ENCODE measurements around the gene CALHM4. TPM values are rescaled to one million over a fixed set of nuclear protein-coding genes. Genes with fewer than 3 reads are reported as not detected.

Gene CALHM4
- total RNA-seq, 3 donors from 2014 or later: not detected

DNA sequence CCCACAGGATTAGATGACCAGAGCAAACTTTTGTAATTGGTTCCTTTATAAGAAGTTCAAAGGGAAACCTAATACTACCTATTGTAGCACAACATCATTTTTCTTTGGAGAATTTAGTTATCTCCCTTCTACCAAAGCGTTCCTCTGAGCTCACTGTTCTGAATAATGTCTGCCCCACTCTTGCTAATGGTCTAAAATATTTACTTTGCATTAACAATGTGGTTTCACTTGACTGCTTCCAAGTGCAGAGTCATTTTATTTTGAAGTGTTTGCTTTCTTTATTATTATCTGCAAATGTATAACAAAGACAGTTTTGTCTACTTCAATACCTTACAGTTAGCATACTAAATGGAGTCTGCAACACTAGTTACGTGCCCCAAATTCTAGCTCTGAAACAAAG lies 23.1 kb upstream of the CALHM4 start:
- Histone ChIP-seq H3K36me3 (ENCODE audit: low read depth) (no peaks in the 10 kb centered on the region), H3K4me3 (no peak overlapping the region), H3K9me3 (no peaks in the 10 kb centered on the region), H3K4me1 (ENCODE audit: low read depth) (no peaks in the 10 kb centered on the region)
- ATAC-seq: no peak
- intact Hi-C loops (cut with DNase I, micrococcal nuclease): loop anchor here (5.0 to 10.0 kb wide), 2 partner anchors 243 to 246 kb away; no protein-coding TSS in a partner anchor
- DNase-seq: no peak
- TF ChIP-seq, protein P1, sequence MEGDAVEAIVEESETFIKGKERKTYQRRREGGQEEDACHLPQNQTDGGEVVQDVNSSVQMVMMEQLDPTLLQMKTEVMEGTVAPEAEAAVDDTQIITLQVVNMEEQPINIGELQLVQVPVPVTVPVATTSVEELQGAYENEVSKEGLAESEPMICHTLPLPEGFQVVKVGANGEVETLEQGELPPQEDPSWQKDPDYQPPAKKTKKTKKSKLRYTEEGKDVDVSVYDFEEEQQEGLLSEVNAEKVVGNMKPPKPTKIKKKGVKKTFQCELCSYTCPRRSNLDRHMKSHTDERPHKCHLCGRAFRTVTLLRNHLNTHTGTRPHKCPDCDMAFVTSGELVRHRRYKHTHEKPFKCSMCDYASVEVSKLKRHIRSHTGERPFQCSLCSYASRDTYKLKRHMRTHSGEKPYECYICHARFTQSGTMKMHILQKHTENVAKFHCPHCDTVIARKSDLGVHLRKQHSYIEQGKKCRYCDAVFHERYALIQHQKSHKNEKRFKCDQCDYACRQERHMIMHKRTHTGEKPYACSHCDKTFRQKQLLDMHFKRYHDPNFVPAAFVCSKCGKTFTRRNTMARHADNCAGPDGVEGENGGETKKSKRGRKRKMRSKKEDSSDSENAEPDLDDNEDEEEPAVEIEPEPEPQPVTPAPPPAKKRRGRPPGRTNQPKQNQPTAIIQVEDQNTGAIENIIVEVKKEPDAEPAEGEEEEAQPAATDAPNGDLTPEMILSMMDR (IDR thresholded peaks at IDR 0.05): no peak

DNA sequence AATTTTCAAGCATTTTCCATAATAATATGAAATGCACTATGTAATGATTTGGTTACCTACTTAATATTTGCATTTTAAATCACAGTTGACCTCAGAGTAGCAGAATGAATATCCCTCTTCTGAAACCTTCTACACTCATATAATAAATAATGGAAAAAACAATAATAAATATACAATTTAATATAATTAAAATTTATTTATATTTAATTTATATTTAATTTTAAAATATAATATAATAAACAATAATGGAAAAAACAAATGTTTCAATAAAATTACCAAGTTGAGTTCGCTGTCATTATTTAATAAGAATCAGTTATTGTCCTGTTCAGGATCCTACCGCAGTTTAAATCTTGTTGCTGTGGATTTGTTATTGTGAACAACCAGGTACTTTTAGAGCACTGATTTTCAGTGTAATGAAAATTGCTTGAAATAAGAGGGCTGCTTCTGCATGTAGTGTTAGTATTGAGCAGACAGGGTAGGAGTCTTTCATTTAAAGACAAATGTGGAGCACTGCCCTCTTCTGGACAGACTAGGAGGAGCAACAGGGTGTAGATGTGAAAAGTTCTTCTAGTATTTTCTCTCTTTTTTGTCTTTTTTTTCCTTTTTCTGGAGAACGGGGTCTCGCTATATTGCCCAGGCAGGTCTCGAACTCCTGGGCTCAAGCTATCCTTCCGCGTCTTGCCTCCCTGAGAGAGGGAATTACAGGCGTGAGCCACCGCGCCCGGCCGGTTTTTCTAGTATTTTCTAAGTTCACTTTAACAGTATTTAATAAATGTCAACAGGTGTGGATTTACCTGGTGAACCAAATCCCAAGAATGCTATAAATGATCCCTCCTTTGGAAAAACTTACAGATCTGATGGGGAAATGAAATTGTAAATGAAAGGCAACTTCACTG lies 21.6 kb upstream of the CALHM4 start:
- Histone ChIP-seq H3K36me3 (ENCODE audit: low read depth) (no peaks in the 10 kb centered on the region), H3K4me3 (no peak overlapping the region), H3K9me3 (no peaks in the 10 kb centered on the region), H3K4me1 (ENCODE audit: low read depth) (no peaks in the 10 kb centered on the region)
- ATAC-seq (peak; percentile 80), DNase-seq (peak in 1 of 3 donors; percentile 81)
- intact Hi-C loops (cut with DNase I, micrococcal nuclease): loop anchor here (5.0 to 10.0 kb wide), 2 partner anchors 245 to 247 kb away; no protein-coding TSS in a partner anchor
- TF ChIP-seq, protein P1 (IDR thresholded peaks at IDR 0.05): peak; percentile 62

DNA sequence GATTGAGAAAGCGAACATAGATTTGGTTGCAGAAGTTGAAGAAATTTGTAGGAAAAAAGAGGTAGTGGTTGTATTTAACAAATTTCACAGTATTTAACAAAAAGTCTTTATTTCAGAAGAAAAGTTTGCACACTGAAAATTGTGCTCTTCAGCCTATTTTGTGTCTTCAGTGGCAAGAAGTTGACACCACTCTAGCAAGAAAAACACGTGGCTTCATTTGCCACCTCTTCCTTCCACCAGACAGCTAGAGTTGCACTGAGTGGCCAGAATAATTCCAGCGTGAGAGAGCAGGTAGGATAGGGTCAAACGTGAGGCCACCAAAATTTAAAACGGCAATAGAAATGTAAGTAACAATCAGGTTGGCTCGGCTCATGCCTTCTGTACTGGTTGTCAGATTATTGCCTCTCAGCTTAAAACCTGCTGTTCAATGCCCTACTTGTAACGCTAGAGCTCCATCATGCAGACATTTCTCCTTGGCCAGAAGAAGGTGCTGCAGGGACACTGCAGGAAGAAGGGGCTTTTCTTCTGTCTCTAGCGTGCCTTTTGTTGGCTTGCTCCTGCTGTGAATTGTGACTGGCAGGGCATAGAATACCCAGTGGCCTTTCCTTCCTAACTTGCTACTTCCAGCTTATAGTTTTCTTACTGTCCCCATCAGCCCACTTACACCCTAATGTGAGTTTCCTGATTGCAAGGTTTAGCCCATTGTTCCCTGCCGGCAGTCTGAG lies 20.2 kb upstream of the CALHM4 start:
- intact Hi-C loops (cut with DNase I, micrococcal nuclease): loop anchor here (5.0 to 10.0 kb wide), 2 partner anchors 246 to 249 kb away; no protein-coding TSS in a partner anchor
- no peak for DNase-seq
- no peaks in the 10 kb centered on the region for H3K4me1 ChIP-seq (ENCODE audit: low read depth)

DNA sequence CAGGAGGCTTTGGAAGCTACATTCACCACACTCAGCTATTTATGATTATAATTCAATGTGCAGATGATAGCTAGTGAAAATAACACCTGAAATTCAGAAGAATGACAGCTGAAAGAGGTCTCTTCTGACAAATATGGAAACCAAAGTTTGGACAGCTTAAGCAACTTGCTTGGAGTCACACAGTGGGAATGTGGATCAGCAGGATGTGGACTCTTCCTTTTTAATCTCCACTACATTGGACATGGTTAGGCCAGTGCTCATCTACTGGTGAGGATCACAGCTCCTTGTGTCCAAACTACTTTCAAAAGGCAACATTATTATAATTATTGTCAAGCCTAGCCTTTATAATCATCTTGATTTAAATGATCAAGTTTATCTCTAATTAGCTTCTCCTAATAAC lies 18.4 kb upstream of the CALHM4 start:
- ATAC-seq (no peak), DNase-seq (no peak)
- no peaks in the 10 kb centered on the region for H3K36me3 ChIP-seq (ENCODE audit: low read depth)
- no peaks in the 10 kb centered on the region for H3K4me1 ChIP-seq (ENCODE audit: low read depth)
- intact Hi-C loops (cut with DNase I, micrococcal nuclease): loop anchor here (5.0 to 10.0 kb wide), 2 partner anchors 112 to 250 kb away; no protein-coding TSS in a partner anchor
- H3K4me3 ChIP-seq: no peak overlapping the region
- H3K9me3 ChIP-seq: no peaks in the 10 kb centered on the region
- TF ChIP-seq, protein P1 (IDR thresholded peaks at IDR 0.05): no peak

More for the DNA sequence above, 20.2 kb upstream of the CALHM4 start:
- no peak for ATAC-seq
- Histone ChIP-seq H3K9me3 (no peaks in the 10 kb centered on the region), H3K4me3 (no peak overlapping the region), H3K36me3 (ENCODE audit: low read depth) (no peaks in the 10 kb centered on the region)
- TF ChIP-seq, protein P1 (IDR thresholded peaks at IDR 0.05): no peak

DNA sequence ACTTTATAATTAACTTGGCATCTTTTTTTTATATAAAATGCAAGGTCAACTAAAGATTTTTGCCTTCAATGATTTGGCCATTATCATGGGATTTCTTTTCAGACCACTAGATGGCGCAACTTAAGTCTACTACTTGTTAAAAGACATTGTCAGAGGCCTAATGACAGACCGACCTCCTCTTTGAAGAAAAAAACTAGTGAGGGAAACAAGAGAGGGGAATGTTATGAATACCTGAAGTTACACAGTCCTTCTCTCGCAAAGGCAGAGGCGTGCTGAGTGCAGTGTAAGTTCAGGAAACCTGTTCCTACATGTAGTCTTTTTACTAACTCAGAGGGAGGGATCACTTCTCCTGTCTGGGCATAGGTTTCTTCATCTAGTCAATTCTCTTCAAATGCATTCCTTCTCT lies 17.3 kb upstream of the CALHM4 start:
- peak in 1 of 3 donors; percentile 62 for DNase-seq
- intact Hi-C loops (cut with DNase I, micrococcal nuclease): loop anchor here (5.0 to 10.0 kb wide), 2 partner anchors 111 to 251 kb away; no protein-coding TSS in a partner anchor

More for the DNA sequence above, 17.3 kb upstream of the CALHM4 start:
- Histone ChIP-seq H3K4me3 (no peak overlapping the region), H3K4me1 (ENCODE audit: low read depth) (no peaks in the 10 kb centered on the region), H3K36me3 (ENCODE audit: low read depth) (no peaks in the 10 kb centered on the region), H3K9me3 (no peaks in the 10 kb centered on the region)
- TF ChIP-seq, protein P1 (IDR thresholded peaks at IDR 0.05): peak; percentile 41
- peak; percentile 50 for ATAC-seq
